K562 (cell line): Measurements from ENCODE around the gene ZBTB33. TPM values are rescaled to one million over a fixed set of nuclear protein-coding genes. Genes with fewer than 3 reads are reported as not detected.

ENCODE experiments used
- LARP7 ChIP-seq: fragments of 450-650 bp; IDR thresholded peaks from 2 replicates; pipeline ENCODE4 v1.6.1; 2016
- MAFK ChIP-seq: IDR thresholded peaks from 2 replicates; pipeline ENCODE4 v1.6.1; 2011; ENCODE audit warnings: low read length, improper control_type of control experiment
- NFE2 ChIP-seq: IDR thresholded peaks from 2 replicates; pipeline ENCODE4 v1.6.1; 2014; ENCODE audit warnings: antibody characterized with exemption, low read depth
- RFX1 ChIP-seq: fragments of 450-650 bp; IDR thresholded peaks from 2 replicates; pipeline ENCODE4 v1.6.1; 2016; ENCODE audit warnings: mild to moderate bottlenecking, moderate library complexity
- polyA plus RNA-seq, 8 experiments: library from polyadenylated mRNA; depleted of rRNA in 4 of 8; stranded (reverse) in 5 of 8; unstranded in 3 of 8; fragments of >200 nt; fragmentation: Nextera tagmentation in 2 of 8; fragmentation: Illumina TruSeq in 1 of 8; extraction: Ambion mirVana in 2 of 8; extraction: Trizol in 1 of 8; gene quantifications; 2 replicates each; pipeline versions ENCODE4 v1.2.1 to v1.2.3, GENCODE V29; 2011 to 2014; ENCODE audit warnings: inconsistent platforms in 1 of 8, missing spikeins in 1 of 8
- total RNA-seq, 7 experiments: library from RNA; depleted of rRNA in 6 of 7; stranded (reverse); fragments of >200 nt in 6 of 7; fragmentation: Illumina TruSeq in 2 of 7; extraction: Trizol in 2 of 7; gene quantifications; 2 replicates each; pipeline versions ENCODE4 v1.2.1 to v1.2.3, GENCODE V29; 2011 to 2021; ENCODE audit warnings: low replicate concordance in 1 of 7

The ZBTB33 gene
- total and polyA plus RNA-seq, 9 of the 15 experiments (the other 6 are each of a cell fraction or from before 2014, with no cell fraction given) = 5.6 to 29.8 (median 15.6) TPM

DNA sequence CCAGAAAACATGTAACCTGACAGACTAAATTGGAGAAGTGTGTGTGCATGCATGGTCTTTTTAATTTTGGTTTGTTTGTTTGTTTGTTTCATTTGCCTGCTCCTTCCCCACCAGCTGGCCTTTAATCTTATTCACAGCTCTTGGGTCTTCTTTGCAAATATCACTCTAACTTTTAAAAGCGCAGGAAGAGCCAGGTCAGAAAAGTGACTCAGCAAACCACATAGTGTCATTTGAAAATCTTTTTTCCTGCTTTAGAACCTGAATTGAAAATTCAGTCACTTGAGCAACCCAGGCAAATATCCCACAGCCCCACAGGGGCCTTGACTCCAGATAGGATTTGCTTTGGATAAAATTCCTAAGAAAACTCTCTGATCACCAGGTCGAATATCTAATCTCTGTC is 56.0 kb downstream of the ZBTB33 start (continued):
- peak; percentile 84 for TF ChIP-seq NFE2
- TF ChIP-seq RFX1 = no peak
- TF ChIP-seq MAFK = peak; percentile 50; the same call in 1 of the 2 replicates
- no peak for TF ChIP-seq LARP7

Other genes starting within 250 kb of the ZBTB33 start
- gene RHOXF2B, start 173.1 kb upstream of the ZBTB33 start, total RNA-seq (2014; rRNA removed) = 2.2 and 3.7 TPM in 2 replicates
- 1.4 and 2.4 TPM in 2 replicates for gene RHOXF2B, start 173.1 kb upstream of the ZBTB33 start, total RNA-seq (2014; rRNA removed; fragmentation: Illumina TruSeq; extraction: Trizol)
- 3.2 and 3.8 TPM in 2 replicates for gene RHOXF2B, start 173.1 kb upstream of the ZBTB33 start, total RNA-seq (2015; rRNA removed; fragmentation: Illumina TruSeq; extraction: Trizol)
- gene RHOXF2B, start 173.1 kb upstream of the ZBTB33 start, total RNA-seq (2021) = 1.9 and 4.7 TPM in 2 replicates
- gene RHOXF2B, start 173.1 kb upstream of the ZBTB33 start, polyA plus RNA-seq (2011; rRNA removed) = 2.6 and 17.5 TPM in 2 replicates
- gene RHOXF2B, start 173.1 kb upstream of the ZBTB33 start, polyA plus RNA-seq (2014; fragmentation: Illumina TruSeq; extraction: Trizol) = 2.2 and 4.0 TPM in 2 replicates
- gene RHOXF2B, start 173.1 kb upstream of the ZBTB33 start, polyA plus RNA-seq (2014; fragmentation: Nextera tagmentation; extraction: Ambion mirVana) = 1 to 10 TPM in 1 of 2 experiments, under 1 TPM in 1; 0.79 to 2.3 TPM
- 3.5 and 4.3 TPM in 2 replicates for gene RHOXF2B, start 173.1 kb upstream of the ZBTB33 start, polyA plus RNA-seq (2014; rRNA removed)
- not detected in 2 replicates for gene RHOXF1, start 134.9 kb upstream of the ZBTB33 start, total RNA-seq (2014; rRNA removed)
- not detected in 2 replicates for gene RHOXF1, start 134.9 kb upstream of the ZBTB33 start, total RNA-seq (2014; rRNA removed; fragmentation: Illumina TruSeq; extraction: Trizol)
- not detected in 2 replicates for gene RHOXF1, start 134.9 kb upstream of the ZBTB33 start, total RNA-seq (2015; rRNA removed; fragmentation: Illumina TruSeq; extraction: Trizol)
- not detected in 2 replicates for gene RHOXF1, start 134.9 kb upstream of the ZBTB33 start, total RNA-seq (2021)
- gene RHOXF1, start 134.9 kb upstream of the ZBTB33 start, polyA plus RNA-seq (2011; rRNA removed) = not detected in 2 replicates
- not detected in 2 replicates for gene RHOXF1, start 134.9 kb upstream of the ZBTB33 start, polyA plus RNA-seq (2014; fragmentation: Illumina TruSeq; extraction: Trizol)
- gene RHOXF1, start 134.9 kb upstream of the ZBTB33 start, polyA plus RNA-seq (2014; fragmentation: Nextera tagmentation; extraction: Ambion mirVana) = not detected
- gene RHOXF1, start 134.9 kb upstream of the ZBTB33 start, polyA plus RNA-seq (2014; rRNA removed) = 0.17 TPM in 1 of 2 replicates, not detected in the other
- 157 and 182 TPM in 2 replicates for gene RHOXF2, start 92.2 kb upstream of the ZBTB33 start, total RNA-seq (2014; rRNA removed)
- 98.1 and 110 TPM in 2 replicates for gene RHOXF2, start 92.2 kb upstream of the ZBTB33 start, total RNA-seq (2014; rRNA removed; fragmentation: Illumina TruSeq; extraction: Trizol)
- 137 and 141 TPM in 2 replicates for gene RHOXF2, start 92.2 kb upstream of the ZBTB33 start, total RNA-seq (2015; rRNA removed; fragmentation: Illumina TruSeq; extraction: Trizol)
- gene RHOXF2, start 92.2 kb upstream of the ZBTB33 start, total RNA-seq (2021) = 120 and 121 TPM in 2 replicates
- gene RHOXF2, start 92.2 kb upstream of the ZBTB33 start, polyA plus RNA-seq (2011; rRNA removed) = 159 and 253 TPM in 2 replicates
- gene RHOXF2, start 92.2 kb upstream of the ZBTB33 start, polyA plus RNA-seq (2014; fragmentation: Illumina TruSeq; extraction: Trizol) = 182 and 200 TPM in 2 replicates
- 10 to 100 TPM; 36.0 to 69.6 TPM for gene RHOXF2, start 92.2 kb upstream of the ZBTB33 start, polyA plus RNA-seq (2014; fragmentation: Nextera tagmentation; extraction: Ambion mirVana)
- gene RHOXF2, start 92.2 kb upstream of the ZBTB33 start, polyA plus RNA-seq (2014; rRNA removed) = 173 and 179 TPM in 2 replicates
- not detected in 2 replicates for gene TMEM255A, start 60.6 kb downstream of the ZBTB33 start, total RNA-seq (2014; rRNA removed)
- not detected in 2 replicates for gene TMEM255A, start 60.6 kb downstream of the ZBTB33 start, total RNA-seq (2014; rRNA removed; fragmentation: Illumina TruSeq; extraction: Trizol)
- gene TMEM255A, start 60.6 kb downstream of the ZBTB33 start, total RNA-seq (2015; rRNA removed; fragmentation: Illumina TruSeq; extraction: Trizol) = not detected in 2 replicates
- not detected in 2 replicates for gene TMEM255A, start 60.6 kb downstream of the ZBTB33 start, total RNA-seq (2021)
- not detected in 2 replicates for gene TMEM255A, start 60.6 kb downstream of the ZBTB33 start, polyA plus RNA-seq (2011; rRNA removed)
- gene TMEM255A, start 60.6 kb downstream of the ZBTB33 start, polyA plus RNA-seq (2014; fragmentation: Illumina TruSeq; extraction: Trizol) = not detected in 2 replicates
- gene TMEM255A, start 60.6 kb downstream of the ZBTB33 start, polyA plus RNA-seq (2014; fragmentation: Nextera tagmentation; extraction: Ambion mirVana) = under 1 TPM in 1 of 2 experiments, not detected in 1; 0.01 TPM
- not detected in 2 replicates for gene TMEM255A, start 60.6 kb downstream of the ZBTB33 start, polyA plus RNA-seq (2014; rRNA removed)
- gene ATP1B4, start 111.3 kb downstream of the ZBTB33 start, total RNA-seq (2014; rRNA removed) = 0.18 TPM in 1 of 2 replicates, not detected in the other
- gene ATP1B4, start 111.3 kb downstream of the ZBTB33 start, total RNA-seq (2014; rRNA removed; fragmentation: Illumina TruSeq; extraction: Trizol) = not detected in 2 replicates
- gene ATP1B4, start 111.3 kb downstream of the ZBTB33 start, total RNA-seq (2015; rRNA removed; fragmentation: Illumina TruSeq; extraction: Trizol) = 0.04 TPM in 2 replicates
- not detected in 2 replicates for gene ATP1B4, start 111.3 kb downstream of the ZBTB33 start, total RNA-seq (2021)
- gene ATP1B4, start 111.3 kb downstream of the ZBTB33 start, polyA plus RNA-seq (2011; rRNA removed) = not detected in 2 replicates
- gene ATP1B4, start 111.3 kb downstream of the ZBTB33 start, polyA plus RNA-seq (2014; fragmentation: Illumina TruSeq; extraction: Trizol) = 0.04 TPM in 1 of 2 replicates, not detected in the other
- gene ATP1B4, start 111.3 kb downstream of the ZBTB33 start, polyA plus RNA-seq (2014; fragmentation: Nextera tagmentation; extraction: Ambion mirVana) = not detected
- not detected in 2 replicates for gene ATP1B4, start 111.3 kb downstream of the ZBTB33 start, polyA plus RNA-seq (2014; rRNA removed)
- 22.3 and 24.2 TPM in 2 replicates for gene LAMP2, start 218.5 kb downstream of the ZBTB33 start, total RNA-seq (2014; rRNA removed)
- gene LAMP2, start 218.5 kb downstream of the ZBTB33 start, total RNA-seq (2014; rRNA removed; fragmentation: Illumina TruSeq; extraction: Trizol) = 52.7 and 61.3 TPM in 2 replicates
- 75.2 and 77.7 TPM in 2 replicates for gene LAMP2, start 218.5 kb downstream of the ZBTB33 start, total RNA-seq (2015; rRNA removed; fragmentation: Illumina TruSeq; extraction: Trizol)
- 41.8 and 43.3 TPM in 2 replicates for gene LAMP2, start 218.5 kb downstream of the ZBTB33 start, total RNA-seq (2021)
- 50.6 and 53.8 TPM in 2 replicates for gene LAMP2, start 218.5 kb downstream of the ZBTB33 start, polyA plus RNA-seq (2011; rRNA removed)
- gene LAMP2, start 218.5 kb downstream of the ZBTB33 start, polyA plus RNA-seq (2014; fragmentation: Illumina TruSeq; extraction: Trizol) = 61.0 and 62.1 TPM in 2 replicates
- gene LAMP2, start 218.5 kb downstream of the ZBTB33 start, polyA plus RNA-seq (2014; fragmentation: Nextera tagmentation; extraction: Ambion mirVana) = 10 to 100 TPM; 47.7 to 48.6 TPM
- 30.7 and 32.9 TPM in 2 replicates for gene LAMP2, start 218.5 kb downstream of the ZBTB33 start, polyA plus RNA-seq (2014; rRNA removed)